ENCODE results near the gene GADD45A. TPM values are rescaled to one million over a fixed set of nuclear protein-coding genes. Genes with fewer than 3 reads are reported as not detected.

The GADD45A gene
- total and polyA plus RNA-seq, 9 of the 15 experiments (the other 6 are each of a cell fraction or from before 2014, with no cell fraction given), result 21.3 to 156 (median 62.1) TPM

DNA sequence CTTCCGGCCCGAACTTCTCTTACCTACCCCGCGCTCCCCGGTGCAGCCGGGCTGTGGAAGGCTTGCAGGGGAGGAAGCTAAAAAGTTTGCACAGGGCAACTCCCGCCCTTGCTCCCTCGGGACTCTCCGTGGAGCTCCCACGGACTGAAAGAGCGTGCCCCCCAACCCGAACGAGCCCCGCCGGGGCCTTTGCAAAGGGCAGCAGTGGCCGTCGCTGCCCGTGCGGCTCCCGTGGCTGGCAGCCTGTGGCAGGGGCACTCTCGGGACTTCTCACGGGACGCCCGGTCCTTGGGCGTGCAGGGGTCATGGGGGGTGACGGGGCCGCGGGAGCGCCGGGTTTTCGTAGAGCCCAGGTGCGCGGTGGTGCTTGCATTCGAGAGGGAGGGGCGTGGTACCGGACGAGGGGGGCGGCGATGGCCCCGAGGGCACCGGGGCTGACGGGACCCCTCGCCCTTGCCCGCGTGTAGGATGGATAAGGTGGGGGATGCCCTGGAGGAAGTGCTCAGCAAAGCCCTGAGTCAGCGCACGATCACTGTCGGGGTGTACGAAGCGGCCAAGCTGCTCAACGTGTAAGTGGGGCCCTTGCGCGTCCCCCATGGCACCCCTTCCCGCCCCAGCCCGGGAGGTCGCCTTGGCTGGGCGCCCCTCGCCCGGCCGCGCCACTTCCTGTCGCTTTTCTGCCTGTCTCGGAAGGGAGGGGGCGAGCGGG lies 711 bp downstream of the GADD45A start (continued):
- TF ChIP-seq, protein P1, sequence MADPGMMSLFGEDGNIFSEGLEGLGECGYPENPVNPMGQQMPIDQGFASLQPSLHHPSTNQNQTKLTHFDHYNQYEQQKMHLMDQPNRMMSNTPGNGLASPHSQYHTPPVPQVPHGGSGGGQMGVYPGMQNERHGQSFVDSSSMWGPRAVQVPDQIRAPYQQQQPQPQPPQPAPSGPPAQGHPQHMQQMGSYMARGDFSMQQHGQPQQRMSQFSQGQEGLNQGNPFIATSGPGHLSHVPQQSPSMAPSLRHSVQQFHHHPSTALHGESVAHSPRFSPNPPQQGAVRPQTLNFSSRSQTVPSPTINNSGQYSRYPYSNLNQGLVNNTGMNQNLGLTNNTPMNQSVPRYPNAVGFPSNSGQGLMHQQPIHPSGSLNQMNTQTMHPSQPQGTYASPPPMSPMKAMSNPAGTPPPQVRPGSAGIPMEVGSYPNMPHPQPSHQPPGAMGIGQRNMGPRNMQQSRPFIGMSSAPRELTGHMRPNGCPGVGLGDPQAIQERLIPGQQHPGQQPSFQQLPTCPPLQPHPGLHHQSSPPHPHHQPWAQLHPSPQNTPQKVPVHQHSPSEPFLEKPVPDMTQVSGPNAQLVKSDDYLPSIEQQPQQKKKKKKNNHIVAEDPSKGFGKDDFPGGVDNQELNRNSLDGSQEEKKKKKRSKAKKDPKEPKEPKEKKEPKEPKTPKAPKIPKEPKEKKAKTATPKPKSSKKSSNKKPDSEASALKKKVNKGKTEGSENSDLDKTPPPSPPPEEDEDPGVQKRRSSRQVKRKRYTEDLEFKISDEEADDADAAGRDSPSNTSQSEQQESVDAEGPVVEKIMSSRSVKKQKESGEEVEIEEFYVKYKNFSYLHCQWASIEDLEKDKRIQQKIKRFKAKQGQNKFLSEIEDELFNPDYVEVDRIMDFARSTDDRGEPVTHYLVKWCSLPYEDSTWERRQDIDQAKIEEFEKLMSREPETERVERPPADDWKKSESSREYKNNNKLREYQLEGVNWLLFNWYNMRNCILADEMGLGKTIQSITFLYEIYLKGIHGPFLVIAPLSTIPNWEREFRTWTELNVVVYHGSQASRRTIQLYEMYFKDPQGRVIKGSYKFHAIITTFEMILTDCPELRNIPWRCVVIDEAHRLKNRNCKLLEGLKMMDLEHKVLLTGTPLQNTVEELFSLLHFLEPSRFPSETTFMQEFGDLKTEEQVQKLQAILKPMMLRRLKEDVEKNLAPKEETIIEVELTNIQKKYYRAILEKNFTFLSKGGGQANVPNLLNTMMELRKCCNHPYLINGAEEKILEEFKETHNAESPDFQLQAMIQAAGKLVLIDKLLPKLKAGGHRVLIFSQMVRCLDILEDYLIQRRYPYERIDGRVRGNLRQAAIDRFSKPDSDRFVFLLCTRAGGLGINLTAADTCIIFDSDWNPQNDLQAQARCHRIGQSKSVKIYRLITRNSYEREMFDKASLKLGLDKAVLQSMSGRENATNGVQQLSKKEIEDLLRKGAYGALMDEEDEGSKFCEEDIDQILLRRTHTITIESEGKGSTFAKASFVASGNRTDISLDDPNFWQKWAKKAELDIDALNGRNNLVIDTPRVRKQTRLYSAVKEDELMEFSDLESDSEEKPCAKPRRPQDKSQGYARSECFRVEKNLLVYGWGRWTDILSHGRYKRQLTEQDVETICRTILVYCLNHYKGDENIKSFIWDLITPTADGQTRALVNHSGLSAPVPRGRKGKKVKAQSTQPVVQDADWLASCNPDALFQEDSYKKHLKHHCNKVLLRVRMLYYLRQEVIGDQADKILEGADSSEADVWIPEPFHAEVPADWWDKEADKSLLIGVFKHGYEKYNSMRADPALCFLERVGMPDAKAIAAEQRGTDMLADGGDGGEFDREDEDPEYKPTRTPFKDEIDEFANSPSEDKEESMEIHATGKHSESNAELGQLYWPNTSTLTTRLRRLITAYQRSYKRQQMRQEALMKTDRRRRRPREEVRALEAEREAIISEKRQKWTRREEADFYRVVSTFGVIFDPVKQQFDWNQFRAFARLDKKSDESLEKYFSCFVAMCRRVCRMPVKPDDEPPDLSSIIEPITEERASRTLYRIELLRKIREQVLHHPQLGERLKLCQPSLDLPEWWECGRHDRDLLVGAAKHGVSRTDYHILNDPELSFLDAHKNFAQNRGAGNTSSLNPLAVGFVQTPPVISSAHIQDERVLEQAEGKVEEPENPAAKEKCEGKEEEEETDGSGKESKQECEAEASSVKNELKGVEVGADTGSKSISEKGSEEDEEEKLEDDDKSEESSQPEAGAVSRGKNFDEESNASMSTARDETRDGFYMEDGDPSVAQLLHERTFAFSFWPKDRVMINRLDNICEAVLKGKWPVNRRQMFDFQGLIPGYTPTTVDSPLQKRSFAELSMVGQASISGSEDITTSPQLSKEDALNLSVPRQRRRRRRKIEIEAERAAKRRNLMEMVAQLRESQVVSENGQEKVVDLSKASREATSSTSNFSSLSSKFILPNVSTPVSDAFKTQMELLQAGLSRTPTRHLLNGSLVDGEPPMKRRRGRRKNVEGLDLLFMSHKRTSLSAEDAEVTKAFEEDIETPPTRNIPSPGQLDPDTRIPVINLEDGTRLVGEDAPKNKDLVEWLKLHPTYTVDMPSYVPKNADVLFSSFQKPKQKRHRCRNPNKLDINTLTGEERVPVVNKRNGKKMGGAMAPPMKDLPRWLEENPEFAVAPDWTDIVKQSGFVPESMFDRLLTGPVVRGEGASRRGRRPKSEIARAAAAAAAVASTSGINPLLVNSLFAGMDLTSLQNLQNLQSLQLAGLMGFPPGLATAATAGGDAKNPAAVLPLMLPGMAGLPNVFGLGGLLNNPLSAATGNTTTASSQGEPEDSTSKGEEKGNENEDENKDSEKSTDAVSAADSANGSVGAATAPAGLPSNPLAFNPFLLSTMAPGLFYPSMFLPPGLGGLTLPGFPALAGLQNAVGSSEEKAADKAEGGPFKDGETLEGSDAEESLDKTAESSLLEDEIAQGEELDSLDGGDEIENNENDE (IDR thresholded peaks at IDR 0.05; ENCODE audit: low read depth, low read length), result peak; percentile 8
- TF ChIP-seq, protein P2, sequence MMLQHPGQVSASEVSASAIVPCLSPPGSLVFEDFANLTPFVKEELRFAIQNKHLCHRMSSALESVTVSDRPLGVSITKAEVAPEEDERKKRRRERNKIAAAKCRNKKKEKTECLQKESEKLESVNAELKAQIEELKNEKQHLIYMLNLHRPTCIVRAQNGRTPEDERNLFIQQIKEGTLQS (IDR thresholded peaks at IDR 0.05), result no peak
- TF ChIP-seq, protein P2 (CRISPR knock-in tag; conservative IDR thresholded peaks at IDR 0.05), result 0 out of 2 replicates have a peak, but pooled peaks have one; percentile 70
- no peak for TF ChIP-seq SIRT6 (IDR thresholded peaks at IDR 0.05; ENCODE audit: low read depth, low read length)
- peak; percentile 75 for TF ChIP-seq U2AF1 (optimal IDR thresholded peaks at IDR 0.05; ENCODE audit: low read depth, low read length)
- TF ChIP-seq, protein P3, sequence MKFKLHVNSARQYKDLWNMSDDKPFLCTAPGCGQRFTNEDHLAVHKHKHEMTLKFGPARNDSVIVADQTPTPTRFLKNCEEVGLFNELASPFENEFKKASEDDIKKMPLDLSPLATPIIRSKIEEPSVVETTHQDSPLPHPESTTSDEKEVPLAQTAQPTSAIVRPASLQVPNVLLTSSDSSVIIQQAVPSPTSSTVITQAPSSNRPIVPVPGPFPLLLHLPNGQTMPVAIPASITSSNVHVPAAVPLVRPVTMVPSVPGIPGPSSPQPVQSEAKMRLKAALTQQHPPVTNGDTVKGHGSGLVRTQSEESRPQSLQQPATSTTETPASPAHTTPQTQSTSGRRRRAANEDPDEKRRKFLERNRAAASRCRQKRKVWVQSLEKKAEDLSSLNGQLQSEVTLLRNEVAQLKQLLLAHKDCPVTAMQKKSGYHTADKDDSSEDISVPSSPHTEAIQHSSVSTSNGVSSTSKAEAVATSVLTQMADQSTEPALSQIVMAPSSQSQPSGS (CRISPR knock-in tag; IDR thresholded peaks at IDR 0.05), result 0 out of 2 replicates have a peak, but pooled peaks have one; percentile 40
- TF ChIP-seq TEAD1 (CRISPR knock-in tag; IDR thresholded peaks at IDR 0.05), result no peak
- 0 out of 2 replicates have a peak, but pooled peaks have one; percentile 11 for TF ChIP-seq LCOR (CRISPR knock-in tag; IDR thresholded peaks at IDR 0.05)
- TF ChIP-seq NR3C1 (CRISPR knock-in tag; IDR thresholded peaks at IDR 0.05), result peak; percentile 29
- no peak for TF ChIP-seq NR2F6 (CRISPR knock-in tag; IDR thresholded peaks at IDR 0.05)
- TF ChIP-seq SPI1 (IDR thresholded peaks at IDR 0.05; ENCODE audit: borderline replicate concordance, low read depth, low read length), result peak; percentile 48
- TF ChIP-seq CCNT2 (IDR thresholded peaks at IDR 0.05; ENCODE audit: borderline replicate concordance, extremely low read depth, insufficient read length, low read depth, low read length), result peak; percentile 35
